Left lung (tissue), 10 donors: ENCODE data around the gene PAX5. TPM values are rescaled to one million over a fixed set of nuclear protein-coding genes. Genes with fewer than 3 reads are reported as not detected.

Experiments used
- ATAC-seq: fragments of 200-7000 bp; cut with Tn5 transposase; one replicate; pipeline ENCODE4 v1.9.1; 2020; ENCODE audit warnings: moderate library complexity
- DNase-seq, 4 donors: peaks; one replicate each; pipeline ENCODE4 v3.0.0-alpha.2; 2013 to 2020
- H3K27ac ChIP-seq, 2 donors: fragments of 200-600 bp; sonication (generic) in 1 of 2; one replicate each; pipeline versions ENCODE4 v1.5.0 to v1.8.0; 2020 to 2021
- H3K27me3 ChIP-seq, 2 donors: fragments of 200-600 bp; sonication (generic) in 1 of 2; one replicate each; pipeline versions ENCODE4 v1.5.0 to v1.8.0; 2020 to 2021
- H3K36me3 ChIP-seq, 2 donors: fragments of 200-600 bp; sonication (generic) in 1 of 2; one replicate each; pipeline versions ENCODE4 v1.5.0 to v1.8.0; 2020 to 2021
- H3K4me1 ChIP-seq, 2 donors: fragments of 200-600 bp; one replicate each; pipeline ENCODE4 v1.8.0; 2021
- H3K4me3 ChIP-seq, 2 donors: fragments of 200-600 bp; sonication (generic) in 1 of 2; one replicate each; pipeline versions ENCODE4 v1.5.0 to v1.8.0; 2020 to 2021; ENCODE audit warnings: mild to moderate bottlenecking in 1 of 2
- H3K9me3 ChIP-seq, 2 donors: fragments of 200-600 bp; sonication (generic) in 1 of 2; one replicate each; pipeline versions ENCODE4 v1.5.0 to v1.8.0; 2020 to 2021
- intact Hi-C, 2 donors: fragments of 100-400 bp; cut with DNase I; formaldehyde crosslinking; loops; one replicate each; pipeline versions ENCODE4 v1.11.2 to v1.14.2; 2022
- polyA plus RNA-seq, 6 donors: library from polyadenylated mRNA; unstranded; fragments of 120-200 nt; gene quantifications; one replicate each; pipeline ENCODE4 v1.2.1, GENCODE V29; 2013; ENCODE audit not compliant: insufficient read length in 6 of 6
- total RNA-seq, 2 donors: library from RNA; stranded (reverse); fragmentation: NEBNext Ultra II Directional; extraction: Animal tissue kit (Norgen Biotek cat#: 25700); gene quantifications; one replicate each; pipeline ENCODE4 v1.2.1, GENCODE V29; 2021
- TF ChIP-seq, protein P1 (sequence below), 2 donors: fragments of 200-600 bp; sonication (generic) in 1 of 2; IDR thresholded peaks; one replicate each; pipeline versions ENCODE4 v1.5.0 to v1.8.0; 2021; ENCODE audit warnings: antibody characterized with exemption in 2 of 2
- donor health status: DM: no; HTN: yes; CAD: no.
- donor health status: DM: no; HTN: no; CAD: no.

PAX5 gene
- total and polyA plus RNA-seq, 8 donors, result 0.03 to 0.65 (median 0.13) TPM

- ATAC-seq (no peak), DNase-seq (peak in 2 of 4 donors; percentile 3 to 14)
- TF ChIP-seq, protein P1, sequence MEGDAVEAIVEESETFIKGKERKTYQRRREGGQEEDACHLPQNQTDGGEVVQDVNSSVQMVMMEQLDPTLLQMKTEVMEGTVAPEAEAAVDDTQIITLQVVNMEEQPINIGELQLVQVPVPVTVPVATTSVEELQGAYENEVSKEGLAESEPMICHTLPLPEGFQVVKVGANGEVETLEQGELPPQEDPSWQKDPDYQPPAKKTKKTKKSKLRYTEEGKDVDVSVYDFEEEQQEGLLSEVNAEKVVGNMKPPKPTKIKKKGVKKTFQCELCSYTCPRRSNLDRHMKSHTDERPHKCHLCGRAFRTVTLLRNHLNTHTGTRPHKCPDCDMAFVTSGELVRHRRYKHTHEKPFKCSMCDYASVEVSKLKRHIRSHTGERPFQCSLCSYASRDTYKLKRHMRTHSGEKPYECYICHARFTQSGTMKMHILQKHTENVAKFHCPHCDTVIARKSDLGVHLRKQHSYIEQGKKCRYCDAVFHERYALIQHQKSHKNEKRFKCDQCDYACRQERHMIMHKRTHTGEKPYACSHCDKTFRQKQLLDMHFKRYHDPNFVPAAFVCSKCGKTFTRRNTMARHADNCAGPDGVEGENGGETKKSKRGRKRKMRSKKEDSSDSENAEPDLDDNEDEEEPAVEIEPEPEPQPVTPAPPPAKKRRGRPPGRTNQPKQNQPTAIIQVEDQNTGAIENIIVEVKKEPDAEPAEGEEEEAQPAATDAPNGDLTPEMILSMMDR (IDR thresholded peaks at IDR 0.05), result no peak
- H3K36me3 ChIP-seq, result no peaks in the 10 kb centered on the region
- no peak overlapping the region for H3K27ac ChIP-seq
- H3K9me3 ChIP-seq, result no peaks in the 10 kb centered on the region
- intact Hi-C loops, result no loop called here
- H3K4me3 ChIP-seq, result no peak overlapping the region
- H3K4me1 ChIP-seq, result no peaks in the 10 kb centered on the region
- H3K27me3 ChIP-seq, result peaks cover 7 to 61% of the 10 kb centered on the region in 2 donors
These were observed 122.3 kb downstream of the PAX5 start for GRCh38 chr9:36911601-36912412.

DNA sequence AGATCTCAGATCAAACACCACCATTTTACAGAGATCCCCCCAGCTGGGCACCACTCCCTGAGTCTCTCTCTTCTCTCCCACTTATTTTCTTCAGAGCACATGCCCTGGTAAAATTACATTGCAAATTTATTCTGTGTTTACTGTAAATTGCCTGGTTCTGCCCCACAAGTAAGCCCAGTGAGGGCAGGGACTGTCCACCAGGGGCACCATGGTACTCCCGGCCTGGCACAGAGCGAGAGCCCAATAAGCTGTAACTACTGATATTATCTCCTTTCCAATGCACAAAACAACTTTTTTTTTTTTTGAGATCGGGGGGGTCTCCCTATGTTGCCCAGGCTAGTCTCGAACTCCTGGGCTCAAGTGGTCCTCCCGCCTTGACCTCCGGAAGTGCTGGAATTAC, 123.0 kb downstream of the PAX5 start:
- ATAC-seq, result no peak
- H3K4me1 ChIP-seq, result no peaks in the 10 kb centered on the region
- intact Hi-C loops, result no loop called here
- peaks cover 7 to 68% of the 10 kb centered on the region in 2 donors for H3K27me3 ChIP-seq
- H3K9me3 ChIP-seq, result no peaks in the 10 kb centered on the region
- TF ChIP-seq, protein P1 (IDR thresholded peaks at IDR 0.05), result no peak
- no peaks in the 10 kb centered on the region for H3K36me3 ChIP-seq
- DNase-seq, result no peak
- H3K27ac ChIP-seq, result no peak overlapping the region
- no peak overlapping the region for H3K4me3 ChIP-seq

DNA sequence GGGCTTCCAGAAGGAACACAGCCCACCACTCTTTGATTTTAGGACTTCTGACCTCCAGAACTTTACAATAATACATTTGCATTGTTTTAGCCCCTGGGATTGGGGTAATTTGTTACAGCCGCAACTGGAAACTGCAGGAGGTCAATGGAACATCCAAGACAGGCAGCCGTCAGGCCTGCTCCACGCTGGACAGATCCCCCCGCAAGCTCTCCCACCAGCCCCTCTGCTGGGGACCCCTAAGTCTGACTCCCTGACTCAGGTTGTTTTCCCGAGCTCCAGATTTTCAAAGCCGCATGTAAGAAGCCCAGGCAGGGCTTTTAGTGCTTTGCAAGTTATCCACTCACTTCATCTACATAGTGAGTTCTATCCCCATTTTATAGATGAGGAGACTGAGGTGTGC, 127.6 kb downstream of the PAX5 start:
- DNase-seq (peak in 1 of 4 donors; percentile 30), ATAC-seq (no peak)
- Histone ChIP-seq H3K4me1 (no peaks in the 10 kb centered on the region), H3K27ac (no peak overlapping the region), H3K36me3 (no peaks in the 10 kb centered on the region), H3K27me3 (peaks cover 7 to 53% of the 10 kb centered on the region in 2 donors), H3K4me3 (no peak overlapping the region), H3K9me3 (no peaks in the 10 kb centered on the region)
- intact Hi-C loops, result no loop called here
- TF ChIP-seq, protein P1 (IDR thresholded peaks at IDR 0.05), result no peak

DNA sequence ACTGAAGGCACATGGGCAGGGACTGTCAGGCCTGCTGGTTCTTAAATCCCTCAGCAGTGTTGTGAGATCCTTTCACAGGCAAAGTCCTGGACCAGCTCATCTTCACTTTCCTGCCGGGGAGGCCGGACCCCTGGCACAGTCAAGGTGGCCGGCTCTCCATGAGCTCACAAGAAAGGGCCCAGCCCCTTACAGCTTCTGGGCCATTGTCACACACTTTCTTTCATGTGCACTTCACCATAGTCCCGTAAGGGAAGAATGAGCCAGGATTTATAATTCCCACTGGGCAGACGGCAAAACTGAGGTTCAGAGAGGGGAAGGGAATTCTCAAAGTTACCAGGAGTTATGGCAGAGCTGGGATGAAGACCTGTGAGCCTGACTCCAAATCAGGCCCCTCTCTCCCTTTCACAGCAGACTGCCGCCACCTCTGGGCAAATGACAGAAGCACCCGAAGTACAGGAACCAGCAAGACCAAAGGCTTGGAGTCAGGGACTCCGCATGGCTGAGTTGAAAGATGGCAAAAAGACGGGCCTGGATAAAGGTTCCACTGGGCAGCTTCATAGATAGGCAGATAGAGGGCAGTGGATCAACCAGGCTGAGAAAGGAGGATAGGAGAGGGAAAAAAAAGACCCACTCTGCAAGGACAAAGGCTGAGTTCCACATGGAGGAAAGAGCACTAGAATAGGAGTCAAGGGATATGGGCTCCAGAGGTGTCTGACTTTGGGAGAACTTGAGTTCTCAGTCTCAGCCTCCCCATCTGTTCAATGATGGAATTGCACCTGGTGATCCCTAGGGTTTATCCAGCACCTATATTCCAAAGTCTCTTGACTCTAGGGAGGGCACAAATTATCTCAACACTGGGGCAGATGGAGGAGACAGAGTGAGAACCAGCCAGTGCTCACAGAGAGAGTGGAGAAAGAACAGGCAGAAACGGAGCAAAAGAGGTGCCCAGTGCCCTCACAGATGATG, 128.7 kb downstream of the PAX5 start:
- H3K27me3 ChIP-seq, result peaks cover 7 to 50% of the 10 kb centered on the region in 2 donors

More for the DNA sequence above, 128.7 kb downstream of the PAX5 start:
- intact Hi-C loops, result no loop called here
- DNase-seq, result peak in 1 of 4 donors; percentile 39
- H3K4me1 ChIP-seq, result no peaks in the 10 kb centered on the region
- TF ChIP-seq, protein P1 (IDR thresholded peaks at IDR 0.05), result no peak
- ATAC-seq, result no peak
- no peak overlapping the region for H3K27ac ChIP-seq
- H3K9me3 ChIP-seq, result no peaks in the 10 kb centered on the region
- H3K4me3 ChIP-seq, result no peak overlapping the region
- no peaks in the 10 kb centered on the region for H3K36me3 ChIP-seq
